K562 (cell line): ENCODE data around the gene ABCA7. TPM values are rescaled to one million over a fixed set of nuclear protein-coding genes. Genes with fewer than 3 reads are reported as not detected.

Experiments
- BRD9 ChIP-seq: fragments of 450-650 bp; IDR thresholded peaks from 2 replicates; pipeline ENCODE4 v1.6.1; 2018; ENCODE audit warnings: low read depth; ENCODE audit not compliant: partially characterized antibody
- JUNB ChIP-seq: fragments of 450-650 bp; formaldehyde crosslinking; conservative IDR thresholded peaks from 2 replicates; pipeline ENCODE4 v1.4.0; 2020; ENCODE audit warnings: mild to moderate bottlenecking
- KDM1A ChIP-seq, 2 experiments: fragments of 450-650 bp; IDR thresholded peaks; 2 replicates each; pipeline ENCODE4 v1.6.1; 2016; ENCODE audit warnings: mild to moderate bottlenecking in 2 of 2
- KDM2B ChIP-seq: fragments of 250-450 bp; sonication (Bioruptor Pico); IDR thresholded peaks from 2 replicates; pipeline ENCODE4 v1.8.0; 2021; ENCODE audit warnings: mild to moderate bottlenecking, moderate library complexity
- SOX6 ChIP-seq: fragments of 450-650 bp; IDR thresholded peaks from 2 replicates; pipeline ENCODE4 v1.6.1; 2014; ENCODE audit warnings: mild to moderate bottlenecking
- ZFP1 ChIP-seq: fragments of 450-650 bp; formaldehyde crosslinking; IDR thresholded peaks from 2 replicates; pipeline ENCODE4 v1.4.0; 2020; ENCODE audit warnings: mild to moderate bottlenecking, mixed read lengths
- ZNF224 ChIP-seq: sonication (generic); formaldehyde crosslinking; IDR thresholded peaks from 2 replicates; pipeline ENCODE4 v1.8.0; 2022; ENCODE audit warnings: mild to moderate bottlenecking, missing genetic modification reagents
- polyA plus RNA-seq, 8 experiments: library from polyadenylated mRNA; depleted of rRNA in 4 of 8; stranded (reverse) in 5 of 8; unstranded in 3 of 8; fragments of >200 nt; fragmentation: Nextera tagmentation in 2 of 8; fragmentation: Illumina TruSeq in 1 of 8; extraction: Ambion mirVana in 2 of 8; extraction: Trizol in 1 of 8; gene quantifications; 2 replicates each; pipeline versions ENCODE4 v1.2.1 to v1.2.3, GENCODE V29; 2011 to 2014; ENCODE audit warnings: inconsistent platforms in 1 of 8, missing spikeins in 1 of 8
- total RNA-seq, 7 experiments: library from RNA; depleted of rRNA in 6 of 7; stranded (reverse); fragments of >200 nt in 6 of 7; fragmentation: Illumina TruSeq in 2 of 7; extraction: Trizol in 2 of 7; gene quantifications; 2 replicates each; pipeline versions ENCODE4 v1.2.1 to v1.2.3, GENCODE V29; 2011 to 2021; ENCODE audit warnings: low replicate concordance in 1 of 7
- TF ChIP-seq, protein P1 (sequence below): sonication (generic); formaldehyde crosslinking; IDR thresholded peaks from 2 replicates; pipeline ENCODE4 v1.8.0; 2022; ENCODE audit warnings: mild to moderate bottlenecking, missing genetic modification reagents
- TF ChIP-seq, protein P2 (sequence below): sonication (generic); formaldehyde crosslinking; IDR thresholded peaks from 2 replicates; pipeline ENCODE4 v1.8.1; 2023; ENCODE audit warnings: mild to moderate bottlenecking, missing genetic modification reagents
- TF ChIP-seq, protein P3 (sequence below): fragments of 250-450 bp; sonication (Bioruptor Pico); IDR thresholded peaks from 2 replicates; pipeline ENCODE4 v1.8.0; 2021; ENCODE audit warnings: moderate library complexity, mild to moderate bottlenecking, inconsistent platforms

ABCA7 gene
- total and polyA plus RNA-seq, 9 of the 15 experiments (the other 6 are each of a cell fraction or from before 2014, with no cell fraction given) = 2.3 to 96.1 (median 31.2) TPM

DNA sequence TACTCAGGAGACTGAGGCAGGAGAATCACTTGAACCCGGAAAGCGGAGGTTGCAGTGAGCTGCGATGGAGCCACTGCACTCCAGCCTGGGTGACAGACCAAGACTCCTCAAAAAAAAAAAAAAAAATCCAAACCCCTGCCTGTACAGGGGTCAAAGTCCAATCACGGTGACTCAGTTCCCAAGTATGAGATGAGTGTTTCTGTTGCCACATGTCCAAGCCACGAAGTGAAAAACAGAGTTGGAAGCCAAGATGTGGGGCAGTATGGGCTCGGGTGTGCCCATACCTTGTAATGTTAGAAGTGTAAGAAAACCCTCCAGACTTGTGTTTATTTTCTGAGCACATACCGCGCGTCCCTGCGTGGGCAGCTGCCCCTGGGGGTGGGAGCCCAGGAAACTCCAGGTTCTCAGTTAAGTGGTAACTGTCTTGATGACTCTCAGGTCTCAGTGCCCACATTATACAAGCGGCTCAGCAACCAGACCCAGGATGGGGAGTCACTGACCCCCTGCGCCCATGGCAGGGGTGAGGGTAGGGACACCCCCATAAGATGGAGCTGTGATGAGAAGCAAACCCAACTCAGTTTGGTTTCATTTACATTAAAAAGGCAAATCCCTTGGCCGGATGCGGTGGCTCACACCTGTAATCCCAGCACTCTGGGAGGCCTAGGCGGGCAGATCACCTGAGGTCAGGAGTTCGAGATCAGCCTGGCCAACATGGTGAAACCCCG, 62.7 kb downstream of the ABCA7 start (continued):
- TF ChIP-seq, protein P1, sequence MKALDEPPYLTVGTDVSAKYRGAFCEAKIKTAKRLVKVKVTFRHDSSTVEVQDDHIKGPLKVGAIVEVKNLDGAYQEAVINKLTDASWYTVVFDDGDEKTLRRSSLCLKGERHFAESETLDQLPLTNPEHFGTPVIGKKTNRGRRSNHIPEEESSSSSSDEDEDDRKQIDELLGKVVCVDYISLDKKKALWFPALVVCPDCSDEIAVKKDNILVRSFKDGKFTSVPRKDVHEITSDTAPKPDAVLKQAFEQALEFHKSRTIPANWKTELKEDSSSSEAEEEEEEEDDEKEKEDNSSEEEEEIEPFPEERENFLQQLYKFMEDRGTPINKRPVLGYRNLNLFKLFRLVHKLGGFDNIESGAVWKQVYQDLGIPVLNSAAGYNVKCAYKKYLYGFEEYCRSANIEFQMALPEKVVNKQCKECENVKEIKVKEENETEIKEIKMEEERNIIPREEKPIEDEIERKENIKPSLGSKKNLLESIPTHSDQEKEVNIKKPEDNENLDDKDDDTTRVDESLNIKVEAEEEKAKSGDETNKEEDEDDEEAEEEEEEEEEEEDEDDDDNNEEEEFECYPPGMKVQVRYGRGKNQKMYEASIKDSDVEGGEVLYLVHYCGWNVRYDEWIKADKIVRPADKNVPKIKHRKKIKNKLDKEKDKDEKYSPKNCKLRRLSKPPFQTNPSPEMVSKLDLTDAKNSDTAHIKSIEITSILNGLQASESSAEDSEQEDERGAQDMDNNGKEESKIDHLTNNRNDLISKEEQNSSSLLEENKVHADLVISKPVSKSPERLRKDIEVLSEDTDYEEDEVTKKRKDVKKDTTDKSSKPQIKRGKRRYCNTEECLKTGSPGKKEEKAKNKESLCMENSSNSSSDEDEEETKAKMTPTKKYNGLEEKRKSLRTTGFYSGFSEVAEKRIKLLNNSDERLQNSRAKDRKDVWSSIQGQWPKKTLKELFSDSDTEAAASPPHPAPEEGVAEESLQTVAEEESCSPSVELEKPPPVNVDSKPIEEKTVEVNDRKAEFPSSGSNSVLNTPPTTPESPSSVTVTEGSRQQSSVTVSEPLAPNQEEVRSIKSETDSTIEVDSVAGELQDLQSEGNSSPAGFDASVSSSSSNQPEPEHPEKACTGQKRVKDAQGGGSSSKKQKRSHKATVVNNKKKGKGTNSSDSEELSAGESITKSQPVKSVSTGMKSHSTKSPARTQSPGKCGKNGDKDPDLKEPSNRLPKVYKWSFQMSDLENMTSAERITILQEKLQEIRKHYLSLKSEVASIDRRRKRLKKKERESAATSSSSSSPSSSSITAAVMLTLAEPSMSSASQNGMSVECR (CRISPR knock-in tag) = no peak
- TF ChIP-seq SOX6 (no peak), BRD9 (no peak), KDM1A (IDR thresholded peaks at IDR 0.05) (peak in 1 of 2 experiments; percentile 35; a peak in 1 of 4 replicates), ZFP1 (CRISPR knock-in tag) (no peak), ZNF224 (CRISPR knock-in tag) (no peak), KDM2B (CRISPR knock-in tag) (no peak), JUNB (CRISPR knock-in tag) (no peak)
- TF ChIP-seq, protein P2, sequence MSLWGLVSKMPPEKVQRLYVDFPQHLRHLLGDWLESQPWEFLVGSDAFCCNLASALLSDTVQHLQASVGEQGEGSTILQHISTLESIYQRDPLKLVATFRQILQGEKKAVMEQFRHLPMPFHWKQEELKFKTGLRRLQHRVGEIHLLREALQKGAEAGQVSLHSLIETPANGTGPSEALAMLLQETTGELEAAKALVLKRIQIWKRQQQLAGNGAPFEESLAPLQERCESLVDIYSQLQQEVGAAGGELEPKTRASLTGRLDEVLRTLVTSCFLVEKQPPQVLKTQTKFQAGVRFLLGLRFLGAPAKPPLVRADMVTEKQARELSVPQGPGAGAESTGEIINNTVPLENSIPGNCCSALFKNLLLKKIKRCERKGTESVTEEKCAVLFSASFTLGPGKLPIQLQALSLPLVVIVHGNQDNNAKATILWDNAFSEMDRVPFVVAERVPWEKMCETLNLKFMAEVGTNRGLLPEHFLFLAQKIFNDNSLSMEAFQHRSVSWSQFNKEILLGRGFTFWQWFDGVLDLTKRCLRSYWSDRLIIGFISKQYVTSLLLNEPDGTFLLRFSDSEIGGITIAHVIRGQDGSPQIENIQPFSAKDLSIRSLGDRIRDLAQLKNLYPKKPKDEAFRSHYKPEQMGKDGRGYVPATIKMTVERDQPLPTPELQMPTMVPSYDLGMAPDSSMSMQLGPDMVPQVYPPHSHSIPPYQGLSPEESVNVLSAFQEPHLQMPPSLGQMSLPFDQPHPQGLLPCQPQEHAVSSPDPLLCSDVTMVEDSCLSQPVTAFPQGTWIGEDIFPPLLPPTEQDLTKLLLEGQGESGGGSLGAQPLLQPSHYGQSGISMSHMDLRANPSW (CRISPR knock-in tag) = no peak
- TF ChIP-seq, protein P3, sequence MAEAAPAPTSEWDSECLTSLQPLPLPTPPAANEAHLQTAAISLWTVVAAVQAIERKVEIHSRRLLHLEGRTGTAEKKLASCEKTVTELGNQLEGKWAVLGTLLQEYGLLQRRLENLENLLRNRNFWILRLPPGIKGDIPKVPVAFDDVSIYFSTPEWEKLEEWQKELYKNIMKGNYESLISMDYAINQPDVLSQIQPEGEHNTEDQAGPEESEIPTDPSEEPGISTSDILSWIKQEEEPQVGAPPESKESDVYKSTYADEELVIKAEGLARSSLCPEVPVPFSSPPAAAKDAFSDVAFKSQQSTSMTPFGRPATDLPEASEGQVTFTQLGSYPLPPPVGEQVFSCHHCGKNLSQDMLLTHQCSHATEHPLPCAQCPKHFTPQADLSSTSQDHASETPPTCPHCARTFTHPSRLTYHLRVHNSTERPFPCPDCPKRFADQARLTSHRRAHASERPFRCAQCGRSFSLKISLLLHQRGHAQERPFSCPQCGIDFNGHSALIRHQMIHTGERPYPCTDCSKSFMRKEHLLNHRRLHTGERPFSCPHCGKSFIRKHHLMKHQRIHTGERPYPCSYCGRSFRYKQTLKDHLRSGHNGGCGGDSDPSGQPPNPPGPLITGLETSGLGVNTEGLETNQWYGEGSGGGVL (CRISPR knock-in tag) = no peak
